GM18498 (cell line): Measurements from ENCODE around the gene FAM120A.

ENCODE experiments used
- ATAC-seq: cut with Tn5 transposase; IDR thresholded peaks from one replicate; pipeline ENCODE4 v1.9.1; 2021; ENCODE audit warnings: mild to moderate bottlenecking, moderate library complexity; ENCODE audit not compliant: unreplicated experiment

The FAM120A gene

GRCh38 chr9:93467462-93467861 is 16.0 kb downstream of the FAM120A start:
- no peak for ATAC-seq

GRCh38 chr9:93468763-93469456 is 17.4 kb downstream of the FAM120A start:
- no peak for ATAC-seq

- no peak for ATAC-seq
Observed at GRCh38 chr9:93470391-93470790, 18.9 kb downstream of the FAM120A start.

- no peak for ATAC-seq
Observed at GRCh38 chr9:93471124-93471523, 19.6 kb downstream of the FAM120A start.

GRCh38 chr9:93473411-93473810 is 21.9 kb downstream of the FAM120A start:
- no peak for ATAC-seq

- ATAC-seq, result no peak
Observed at GRCh38 chr9:93475108-93475507, 23.6 kb downstream of the FAM120A start.

GRCh38 chr9:93475856-93476255 is 24.4 kb downstream of the FAM120A start:
- ATAC-seq, result no peak

GRCh38 chr9:93476924-93477323 is 25.4 kb downstream of the FAM120A start:
- no peak for ATAC-seq

GRCh38 chr9:93477397-93477796 is 25.9 kb downstream of the FAM120A start:
- no peak for ATAC-seq

GRCh38 chr9:93479726-93480125 is 28.2 kb downstream of the FAM120A start:
- no peak for ATAC-seq

GRCh38 chr9:93480262-93480661 is 28.8 kb downstream of the FAM120A start:
- no peak for ATAC-seq

- no peak for ATAC-seq
Observed at GRCh38 chr9:93480728-93481324, 29.3 kb downstream of the FAM120A start.

GRCh38 chr9:93483497-93483896 is 32.0 kb downstream of the FAM120A start:
- ATAC-seq, result no peak

GRCh38 chr9:93486268-93486667 is 34.8 kb downstream of the FAM120A start:
- ATAC-seq, result no peak

GRCh38 chr9:93488244-93488643 is 36.8 kb downstream of the FAM120A start:
- no peak for ATAC-seq

GRCh38 chr9:93491593-93492232 is 40.2 kb downstream of the FAM120A start:
- no peak for ATAC-seq

GRCh38 chr9:93492327-93492726 is 40.8 kb downstream of the FAM120A start:
- ATAC-seq, result no peak

- no peak for ATAC-seq
Observed at GRCh38 chr9:93493949-93494348, 42.5 kb downstream of the FAM120A start.

- no peak for ATAC-seq
Observed at GRCh38 chr9:93496285-93496684, 44.8 kb downstream of the FAM120A start.

GRCh38 chr9:93500571-93501298 is 49.2 kb downstream of the FAM120A start:
- no peak for ATAC-seq

- ATAC-seq, result no peak
Observed at GRCh38 chr9:93501406-93501805, 49.9 kb downstream of the FAM120A start.

- ATAC-seq, result no peak
Observed at GRCh38 chr9:93503381-93503780, 51.9 kb downstream of the FAM120A start.
